HG03280 (cell line): ENCODE results near the gene ZNF311.
"Not testable (repeated sequence)": the region's sequence is repeated elsewhere in the genome, so short reads cannot be mapped to it uniquely, and the experiment has no call there.

Experiments
- ATAC-seq: cut with Tn5 transposase; IDR thresholded peaks from one replicate; pipeline ENCODE4 v1.9.1; 2021; ENCODE audit warnings: mild to moderate bottlenecking, moderate library complexity; ENCODE audit not compliant: unreplicated experiment

The ZNF311 gene

GRCh38 chr6:28956331-28956730, 48.8 kb downstream of the ZNF311 start:
- no peak for ATAC-seq

- no peak for ATAC-seq
These were observed 51.4 kb downstream of the ZNF311 start for GRCh38 chr6:28953585-28954258.

DNA sequence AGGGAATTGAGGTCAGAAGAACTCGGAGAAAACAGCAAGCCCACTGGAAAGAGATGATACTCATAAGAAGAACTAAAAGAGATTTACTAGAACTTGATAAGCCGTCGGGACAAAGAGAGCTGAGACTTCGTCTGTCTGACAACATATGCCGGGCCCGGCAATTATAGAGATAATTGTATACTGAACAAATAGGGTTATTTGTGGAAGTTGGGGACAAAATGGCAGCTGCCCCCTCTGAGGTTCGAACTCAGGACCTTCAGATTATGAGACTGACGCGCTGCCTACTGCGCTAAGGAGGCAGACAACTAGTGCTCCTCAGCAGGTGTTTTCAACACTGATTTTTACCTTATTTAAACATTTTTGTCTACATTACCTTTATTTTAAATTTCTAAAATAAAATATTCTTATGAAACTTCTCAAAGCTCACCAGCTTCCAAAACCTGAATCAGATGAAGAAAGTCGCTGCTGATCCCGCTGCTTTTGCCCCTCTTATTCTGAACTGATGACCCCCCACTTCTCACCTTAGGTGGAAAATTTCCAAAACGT, 52.0 kb downstream of the ZNF311 start:
- ATAC-seq = peak; percentile 71

GRCh38 chr6:28949656-28950195, 55.4 kb downstream of the ZNF311 start:
- not testable (repeated sequence) for ATAC-seq

DNA sequence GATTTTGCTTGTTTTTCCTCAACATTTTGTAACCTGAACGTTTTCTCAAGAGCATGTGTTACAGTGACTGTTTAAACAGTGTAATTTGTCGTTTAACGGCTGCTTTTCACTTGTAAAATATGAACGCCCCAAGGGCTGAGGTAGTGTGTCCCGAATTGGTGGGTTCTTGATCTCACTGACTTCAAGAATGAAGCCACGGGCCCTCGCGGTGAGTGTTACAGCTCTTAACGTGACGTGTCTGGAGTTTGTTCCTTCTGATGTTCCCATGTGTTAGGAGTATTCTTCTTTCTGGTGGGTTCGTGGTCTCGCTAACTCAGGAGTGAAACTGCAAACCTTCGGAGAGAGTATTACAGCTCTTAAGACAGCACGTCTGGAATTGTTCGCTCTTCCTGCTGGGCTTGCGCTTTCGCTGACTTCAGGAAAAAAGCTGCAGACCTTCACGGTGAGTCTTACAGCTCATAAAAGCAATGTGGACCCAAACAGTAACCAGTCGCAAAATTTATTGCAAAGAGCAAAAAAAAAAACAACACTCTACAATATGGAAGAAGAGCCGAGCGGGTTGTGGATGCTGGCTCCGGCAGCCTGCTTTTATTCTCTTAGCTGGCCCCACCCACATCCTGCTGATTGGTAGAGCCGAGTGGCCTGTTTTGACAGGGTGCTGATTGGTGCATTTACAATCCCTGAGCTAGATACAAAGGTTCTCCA, 56.2 kb downstream of the ZNF311 start:
- no peak for ATAC-seq

- no peak for ATAC-seq
These were observed 57.3 kb downstream of the ZNF311 start for GRCh38 chr6:28947831-28948270.

GRCh38 chr6:28947067-28947765, 57.9 kb downstream of the ZNF311 start:
- no peak for ATAC-seq

GRCh38 chr6:28945349-28945748, 59.8 kb downstream of the ZNF311 start:
- no peak for ATAC-seq
